SK-N-SH (cell line): Measurements from ENCODE around the gene SH3GLB2. TPM values are rescaled to one million over a fixed set of nuclear protein-coding genes. Genes with fewer than 3 reads are reported as not detected.

Experiments used
- CTCF ChIA-PET: fragments of 300-600, 350-600 bp; formaldehyde crosslinking; extraction: SDS; loops from one replicate; lab custom pipeline; 2021; lab: Yijun Ruan, JAX
- POLR2A ChIA-PET: fragments of 350-600 bp; sonication (Branson Sonifier 250); formaldehyde crosslinking; extraction: SDS; loops from one replicate; lab custom pipeline; 2020; ENCODE audit warnings: antibody characterized with exemption, inconsistent platforms; lab: Yijun Ruan, JAX
- DNase-seq: peaks from one replicate; pipeline ENCODE4 v3.0.0; 2012
- H2AFZ ChIP-seq: fragments of 200-600 bp; sonication (generic); 2 replicates; pipeline ENCODE4 v1.8.1; 2016; ENCODE audit warnings: antibody characterized with exemption, mild to moderate bottlenecking, low read depth
- H3F3A ChIP-seq: fragments of 200-600 bp; sonication (generic); replicated peaks from 2 replicates; pipeline ENCODE3; 2016; ENCODE audit warnings: antibody characterized with exemption, mild to moderate bottlenecking; ENCODE audit not compliant: insufficient read depth
- H3K27ac ChIP-seq, 2 experiments: fragments of 200-500 bp in 1 of 2; fragments of 200-600 bp in 1 of 2; sonication (Bioruptor generic) in 1 of 2; sonication (generic), shearing (Covaris generic) in 1 of 2; 2 replicates each; pipeline versions ENCODE4 v1.5.1 to v1.6.1; 2014 to 2016; ENCODE audit warnings: low read depth in 2 of 2, inconsistent platforms in 1 of 2, low read length in 1 of 2, mild to moderate bottlenecking in 1 of 2, mixed read lengths in 1 of 2
- H3K27me3 ChIP-seq: fragments of 200-600 bp; sonication (generic), shearing (Covaris generic); 2 replicates; pipeline ENCODE4 v1.6.1; 2016; ENCODE audit warnings: mixed run types; ENCODE audit not compliant: insufficient read depth
- H3K36me3 ChIP-seq, 2 experiments: fragments of 200-500 bp in 1 of 2; fragments of 200-600 bp in 1 of 2; sonication (Bioruptor generic) in 1 of 2; sonication (generic) in 1 of 2; replicated peaks in 1 of 2; 2 replicates each; pipeline versions ENCODE3 to v1.5.1; 2014 to 2016; ENCODE audit warnings: low read length in 1 of 2, mild to moderate bottlenecking in 1 of 2; ENCODE audit not compliant: insufficient read depth in 2 of 2, control insufficient read depth in 1 of 2
- H3K4me1 ChIP-seq, 2 experiments: fragments of 200-500 bp in 1 of 2; fragments of 200-600 bp in 1 of 2; sonication (Bioruptor generic) in 1 of 2; sonication (generic), shearing (Covaris generic) in 1 of 2; 2 replicates each; pipeline versions ENCODE4 v1.5.1 to v1.6.1; 2014 to 2016; ENCODE audit warnings: low read depth in 1 of 2, low read length in 1 of 2, mixed run types in 1 of 2; ENCODE audit not compliant: insufficient read depth in 2 of 2, control insufficient read depth in 1 of 2
- H3K4me2 ChIP-seq: fragments of 200-600 bp; sonication (generic), shearing (Covaris generic); 2 replicates; pipeline ENCODE4 v1.6.1; 2017; ENCODE audit warnings: mixed run types
- H3K4me3 ChIP-seq, 2 experiments: fragments of 200-500 bp in 1 of 2; fragments of 200-600 bp in 1 of 2; sonication (Bioruptor generic) in 1 of 2; sonication (generic), shearing (Covaris generic) in 1 of 2; 2 replicates each; pipeline versions ENCODE4 v1.5.1 to v1.8.1; 2014 to 2016; ENCODE audit warnings: low read depth in 2 of 2, inconsistent platforms in 1 of 2, low read length in 1 of 2, mild to moderate bottlenecking in 1 of 2, mixed read lengths in 1 of 2, moderate library complexity in 1 of 2
- H3K79me2 ChIP-seq: fragments of 200-600 bp; sonication (generic); 2 replicates; pipeline ENCODE4 v1.8.1; 2017; ENCODE audit warnings: mild to moderate bottlenecking; ENCODE audit not compliant: insufficient read depth
- H3K9ac ChIP-seq: fragments of 200-600 bp; sonication (generic); 2 replicates; pipeline ENCODE4 v1.6.1; 2017; ENCODE audit warnings: mixed run types
- H3K9me2 ChIP-seq: fragments of 200-600 bp; sonication (generic); 2 replicates; pipeline ENCODE4 v1.6.1; 2017; ENCODE audit warnings: mixed run types
- H3K9me3 ChIP-seq: fragments of 200-600 bp; sonication (generic); 2 replicates; pipeline ENCODE4 v1.6.1; 2017; ENCODE audit warnings: mixed run types, mild to moderate bottlenecking, moderate library complexity
- H4K20me1 ChIP-seq: fragments of 200-600 bp; sonication (generic); 2 replicates; pipeline ENCODE4 v1.6.1; 2017; ENCODE audit warnings: mild to moderate bottlenecking, mixed run types; ENCODE audit not compliant: insufficient read depth
- CHD2 ChIP-seq: fragments of 150-350 bp; IDR thresholded peaks from 2 replicates; pipeline ENCODE4 v1.6.1; 2018; ENCODE audit warnings: low read length; ENCODE audit not compliant: partially characterized antibody
- CTCF ChIP-seq: fragments of 200-600 bp; sonication (generic); IDR thresholded peaks from 2 replicates; pipeline ENCODE4 v1.6.1; 2017; ENCODE audit warnings: antibody characterized with exemption, mild to moderate bottlenecking, moderate library complexity
- FOXM1 ChIP-seq: IDR thresholded peaks from 2 replicates; pipeline ENCODE4 v1.4.0; 2012; ENCODE audit warnings: low read depth, mild to moderate bottlenecking
- GABPA ChIP-seq: IDR thresholded peaks from 2 replicates; pipeline ENCODE4 v1.4.0; 2012; ENCODE audit warnings: low read depth, mild to moderate bottlenecking
- GATA2 ChIP-seq: sonication (generic); formaldehyde crosslinking; IDR thresholded peaks from 2 replicates; pipeline ENCODE4 v1.5.0; 2020; ENCODE audit warnings: mild to moderate bottlenecking, missing genetic modification reagents
- IRF3 ChIP-seq: fragments of 150-350 bp; IDR thresholded peaks from 2 replicates; pipeline ENCODE4 v1.6.1; 2016; ENCODE audit warnings: mild to moderate bottlenecking, low read depth, low read length
- MAX ChIP-seq: IDR thresholded peaks from 2 replicates; pipeline ENCODE4 v1.4.0; 2012; ENCODE audit warnings: low read depth
- MXI1 ChIP-seq: IDR thresholded peaks from 2 replicates; pipeline ENCODE4 v1.6.1; 2012; ENCODE audit warnings: mild to moderate bottlenecking, low read depth, low read length, improper control_type of control experiment
- NFIC ChIP-seq: IDR thresholded peaks from 2 replicates; pipeline ENCODE4 v1.4.0; 2012; ENCODE audit warnings: borderline replicate concordance
- NRF1 ChIP-seq: IDR thresholded peaks from 2 replicates; pipeline ENCODE4 v1.6.1; 2012; ENCODE audit warnings: low read depth, mild to moderate bottlenecking, low read length
- PBX3 ChIP-seq: IDR thresholded peaks from 2 replicates; pipeline ENCODE4; 2012
- RAD21 ChIP-seq: IDR thresholded peaks from 2 replicates; pipeline ENCODE4 v1.6.1; 2012; ENCODE audit warnings: mild to moderate bottlenecking, low read length
- REST ChIP-seq: IDR thresholded peaks from 2 replicates; pipeline ENCODE4 v1.6.1; 2012; ENCODE audit warnings: mild to moderate bottlenecking, low read depth, low read length, moderate library complexity
- RFX5 ChIP-seq: IDR thresholded peaks from 2 replicates; pipeline ENCODE4 v1.6.1; 2012; ENCODE audit warnings: mild to moderate bottlenecking, improper control_type of control experiment, low read length
- SIN3A ChIP-seq: IDR thresholded peaks from 2 replicates; pipeline ENCODE4 v1.6.1; 2012; ENCODE audit warnings: low read depth, mild to moderate bottlenecking, low read length, moderate library complexity, borderline replicate concordance
- SMC3 ChIP-seq: IDR thresholded peaks from 2 replicates; pipeline ENCODE4 v1.6.1; 2012; ENCODE audit warnings: low read depth, low read length, improper control_type of control experiment
- USF1 ChIP-seq: IDR thresholded peaks from 2 replicates; pipeline ENCODE4 v1.4.0; 2012; ENCODE audit warnings: low read depth, borderline replicate concordance
- USF2 ChIP-seq: fragments of 150-350 bp; IDR thresholded peaks from 2 replicates; pipeline ENCODE4 v1.6.1; 2017; ENCODE audit warnings: antibody characterized with exemption, low read length, low read depth, borderline replicate concordance
- WGBS: methylation state at CpG from one replicate; pipeline ENCODE4 v1.1.6; 2017; ENCODE audit warnings: low lambda C conversion rate; 5-methylcytosine and 5-hydroxymethylcytosine counted together
- polyA plus RNA-seq, 3 experiments: library from polyadenylated mRNA; depleted of rRNA; stranded (reverse); fragments of >200 nt; gene quantifications; 2 replicates each; pipeline ENCODE4 v1.2.3, GENCODE V29; 2012

Gene SH3GLB2
- polyA plus RNA-seq, 1 of the 3 experiments (the other 2 are of a cell fraction): 94.4 TPM

GRCh38 chr9:128995791-128996190 is 32.3 kb downstream of the SH3GLB2 start:
- Histone ChIP-seq H3K36me3 (peaks cover 64 to 67% of the 10 kb centered on the region in 2 experiments), H3K4me1 (no peaks in the 10 kb centered on the region; a peak in 1 of 4 replicates), H3K9ac (no peak overlapping the region), H2AFZ (no peak overlapping the region), H4K20me1 (no peaks in the 10 kb centered on the region), H3K27ac (no peak overlapping the region), H3K9me3 (no peaks in the 10 kb centered on the region), H3K4me3 (no peak overlapping the region), H3K27me3 (no peaks in the 10 kb centered on the region), H3K4me2 (no peak overlapping the region)
- 92% methylated on average over 5 of the region's 5 CpGs for WGBS
- ChIA-PET CTCF (interaction anchor here (0.8 to 2.4 kb wide), 3 partner anchors 10 to 15 kb away, joined by 3 to 11 read pairs (median 3); no protein-coding TSS in a partner anchor), POLR2A (no interaction called here)
- no peak for DNase-seq
- TF ChIP-seq RAD21 (no peak), REST (no peak), MXI1 (no peak), GATA2 (no peak), PBX3 (no peak), MAX (no peak), SIN3A (no peak), CTCF (no peak), RFX5 (no peak), IRF3 (no peak), FOXM1 (no peak), GABPA (no peak), SMC3 (no peak), CHD2 (no peak), USF1 (no peak), USF2 (no peak), NRF1 (no peak), NFIC (no peak)
- TF ChIP-seq, all 33 proteins: peak for 0
- Histone ChIP-seq H3K79me2 (no peaks in the 10 kb centered on the region), H3K9me2 (no peaks in the 10 kb centered on the region), H3F3A (no peaks in the 10 kb centered on the region)
